Gastroesophageal sphincter (tissue), 3 donors: ENCODE results near the gene MYH11.

Source experiments
- CTCF ChIP-seq, 4 experiments: fragments of 200-600 bp in 2 of 4; fragments of 450-650 bp in 2 of 4; sonication (generic) in 1 of 4; IDR thresholded peaks; one replicate each; pipeline ENCODE4 v1.5.1; 2017 to 2019; ENCODE audit warnings: antibody characterized with exemption in 4 of 4, mild to moderate bottlenecking in 2 of 4, moderate library complexity in 2 of 4
- EP300 ChIP-seq: sonication (generic); formaldehyde crosslinking; IDR thresholded peaks from one replicate; pipeline ENCODE4 v1.6.1; 2017; ENCODE audit warnings: antibody characterized with exemption, mild to moderate bottlenecking
- POLR2A ChIP-seq, 2 donors: fragments of 450-650 bp; IDR thresholded peaks; one replicate each; pipeline ENCODE4 v1.6.1; 2017; ENCODE audit warnings: antibody characterized with exemption in 2 of 2, mild to moderate bottlenecking in 2 of 2, moderate library complexity in 1 of 2
- POLR2AphosphoS5 ChIP-seq: sonication (generic); formaldehyde crosslinking; IDR thresholded peaks from one replicate; pipeline ENCODE4 v1.6.1; 2017; ENCODE audit warnings: antibody characterized with exemption

- TF ChIP-seq POLR2A (IDR thresholded peaks at IDR 0.05) (peak in 1 of 2 donors; percentile 5), POLR2AphosphoS5 (peak; percentile 76), CTCF (IDR thresholded peaks at IDR 0.05) (no peak), EP300 (no peak)
Measured at GRCh38 chr16:15854061-15854460, 2.8 kb downstream of the MYH11 start.
